ENCODE measurements around the gene PDLIM7.

PDLIM7 gene

DNA sequence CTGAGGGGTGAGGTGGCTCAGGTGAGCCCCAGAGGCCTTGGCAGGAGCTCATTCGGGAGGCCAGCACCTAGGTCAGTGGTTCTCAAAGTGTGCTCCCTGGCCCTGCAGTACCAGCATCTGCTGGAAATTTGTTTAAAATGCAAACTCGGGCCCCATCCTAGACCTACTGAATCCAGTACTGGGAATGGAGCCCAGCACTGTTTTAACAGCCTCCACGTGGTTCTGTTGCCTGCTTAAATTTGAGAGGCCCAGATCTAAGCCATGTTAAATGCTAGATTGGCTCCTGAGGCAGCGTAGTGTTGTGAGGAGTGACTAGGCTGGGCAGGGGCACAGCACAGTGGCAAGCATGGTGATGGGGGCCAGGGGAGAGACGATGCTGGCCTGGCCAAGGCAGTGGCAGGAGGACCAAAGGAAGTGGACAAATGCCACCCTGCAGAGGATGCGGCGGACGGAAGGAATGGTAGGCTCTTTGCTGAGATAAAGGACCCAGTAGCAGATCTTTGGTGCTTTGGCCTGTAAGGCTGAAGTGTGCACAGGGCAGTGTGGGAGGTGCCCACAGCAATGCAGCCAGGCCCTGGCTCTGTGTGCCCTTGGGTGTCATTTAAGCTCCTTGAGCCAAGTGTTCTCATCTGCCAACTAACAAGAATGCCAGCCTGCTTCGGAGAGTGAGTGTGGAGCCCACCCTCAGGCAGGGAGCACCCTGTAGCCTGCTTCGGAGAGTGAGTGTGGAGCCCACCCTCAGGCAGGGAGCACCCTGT is 46.6 kb downstream of the PDLIM7 start:
- no peak for DNase-seq (ENCODE audit: low read depth in 2 of 2)
- TF ChIP-seq, protein P1, sequence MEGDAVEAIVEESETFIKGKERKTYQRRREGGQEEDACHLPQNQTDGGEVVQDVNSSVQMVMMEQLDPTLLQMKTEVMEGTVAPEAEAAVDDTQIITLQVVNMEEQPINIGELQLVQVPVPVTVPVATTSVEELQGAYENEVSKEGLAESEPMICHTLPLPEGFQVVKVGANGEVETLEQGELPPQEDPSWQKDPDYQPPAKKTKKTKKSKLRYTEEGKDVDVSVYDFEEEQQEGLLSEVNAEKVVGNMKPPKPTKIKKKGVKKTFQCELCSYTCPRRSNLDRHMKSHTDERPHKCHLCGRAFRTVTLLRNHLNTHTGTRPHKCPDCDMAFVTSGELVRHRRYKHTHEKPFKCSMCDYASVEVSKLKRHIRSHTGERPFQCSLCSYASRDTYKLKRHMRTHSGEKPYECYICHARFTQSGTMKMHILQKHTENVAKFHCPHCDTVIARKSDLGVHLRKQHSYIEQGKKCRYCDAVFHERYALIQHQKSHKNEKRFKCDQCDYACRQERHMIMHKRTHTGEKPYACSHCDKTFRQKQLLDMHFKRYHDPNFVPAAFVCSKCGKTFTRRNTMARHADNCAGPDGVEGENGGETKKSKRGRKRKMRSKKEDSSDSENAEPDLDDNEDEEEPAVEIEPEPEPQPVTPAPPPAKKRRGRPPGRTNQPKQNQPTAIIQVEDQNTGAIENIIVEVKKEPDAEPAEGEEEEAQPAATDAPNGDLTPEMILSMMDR (IDR thresholded peaks at IDR 0.05; ENCODE audit: low read depth, low read length), result no peak

DNA sequence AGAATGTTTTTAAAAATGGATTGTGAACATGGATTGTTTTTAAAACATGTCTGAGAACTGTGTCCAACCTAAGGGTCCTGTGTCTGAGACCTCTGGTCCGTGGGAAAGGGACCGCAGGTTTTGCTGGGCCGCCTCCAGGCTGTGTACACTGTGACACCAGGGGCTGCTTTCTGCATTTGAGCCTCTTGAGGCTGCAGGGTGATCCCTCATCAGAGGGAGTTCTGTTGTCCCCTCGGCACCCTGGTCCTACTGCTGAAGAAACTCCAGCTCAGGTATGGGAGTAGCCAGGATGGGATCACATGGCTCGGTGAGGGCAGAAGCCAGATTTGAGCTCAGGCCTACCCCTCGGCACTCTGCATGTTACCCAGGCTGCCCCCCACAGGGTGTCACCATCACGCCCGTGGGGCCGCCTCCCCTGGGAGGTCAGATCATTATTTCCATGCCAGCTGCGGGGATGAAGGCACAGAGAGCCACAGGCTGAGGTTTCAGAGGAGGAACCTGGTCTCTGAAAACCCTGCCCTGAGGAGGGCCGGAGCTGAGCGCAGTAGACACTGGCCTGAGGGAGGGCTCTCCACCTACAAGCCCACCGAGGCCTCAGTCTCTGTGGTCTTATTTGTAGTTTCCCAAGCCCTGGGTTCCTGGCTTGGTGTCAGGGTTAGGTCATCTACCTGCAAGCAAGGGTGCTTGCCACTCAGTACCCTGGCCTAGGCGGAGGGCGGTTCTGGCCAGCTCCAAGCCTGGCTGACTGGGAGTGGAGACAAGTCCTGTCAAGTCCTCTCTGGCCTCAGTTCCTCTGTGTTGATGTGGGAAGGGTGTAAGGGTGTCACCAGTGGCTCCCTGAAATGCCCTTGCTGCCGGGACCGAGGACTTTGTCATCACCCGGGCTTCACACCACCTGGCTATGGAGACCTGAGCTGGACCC is 48.0 kb downstream of the PDLIM7 start:
- no peak for DNase-seq (ENCODE audit: low read depth in 2 of 2)
- TF ChIP-seq, protein P1 (IDR thresholded peaks at IDR 0.05; ENCODE audit: low read depth, low read length), result no peak
- H3K4me3 ChIP-seq (replicated peaks in 1 of 2; ENCODE audit: low read depth in 2 of 2, low read length in 2 of 2), result no peak overlapping the region

More for the DNA sequence above, 46.6 kb downstream of the PDLIM7 start:
- H3K4me3 ChIP-seq (replicated peaks in 1 of 2; ENCODE audit: low read depth in 2 of 2, low read length in 2 of 2), result no peak overlapping the region

DNA sequence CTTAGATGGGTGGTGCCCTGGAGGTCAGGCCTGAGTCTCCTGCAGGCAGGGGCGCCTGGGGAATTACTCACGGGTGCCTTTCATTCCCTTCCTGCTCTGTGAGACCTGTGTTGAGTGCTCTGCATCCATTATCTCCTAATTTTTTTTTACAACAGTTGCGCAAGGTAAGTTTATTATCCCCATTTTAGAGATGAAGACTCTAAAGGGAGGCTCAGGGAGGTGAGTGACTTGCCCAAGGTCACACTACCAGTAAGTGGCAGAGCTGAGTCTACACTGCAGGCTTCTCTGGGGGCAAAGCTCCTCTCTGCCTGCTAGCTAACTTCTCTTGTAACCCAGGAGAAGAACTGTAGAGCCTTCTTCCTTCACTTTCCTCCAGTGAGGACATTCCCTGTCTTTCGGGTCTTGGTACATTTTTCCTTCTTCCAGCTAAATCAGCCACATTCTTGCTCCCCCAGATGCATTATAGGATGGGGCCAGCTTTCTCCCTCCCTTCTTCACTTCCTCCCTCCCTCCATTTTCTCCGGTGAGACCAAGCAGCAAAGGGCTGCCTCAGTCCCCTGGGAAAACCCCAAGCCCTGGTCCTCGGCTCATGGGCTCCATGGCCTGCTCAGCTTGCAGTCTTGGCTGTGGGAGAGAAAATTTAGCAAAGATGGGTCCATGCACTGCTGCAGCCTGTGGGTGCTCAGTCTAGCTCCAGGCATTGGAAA is 49.0 kb downstream of the PDLIM7 start:
- no peak overlapping the region for H3K4me3 ChIP-seq (replicated peaks in 1 of 2; ENCODE audit: low read depth in 2 of 2, low read length in 2 of 2)
- no peak for DNase-seq (ENCODE audit: low read depth in 2 of 2)
- TF ChIP-seq, protein P1 (IDR thresholded peaks at IDR 0.05; ENCODE audit: low read depth, low read length), result no peak

DNA sequence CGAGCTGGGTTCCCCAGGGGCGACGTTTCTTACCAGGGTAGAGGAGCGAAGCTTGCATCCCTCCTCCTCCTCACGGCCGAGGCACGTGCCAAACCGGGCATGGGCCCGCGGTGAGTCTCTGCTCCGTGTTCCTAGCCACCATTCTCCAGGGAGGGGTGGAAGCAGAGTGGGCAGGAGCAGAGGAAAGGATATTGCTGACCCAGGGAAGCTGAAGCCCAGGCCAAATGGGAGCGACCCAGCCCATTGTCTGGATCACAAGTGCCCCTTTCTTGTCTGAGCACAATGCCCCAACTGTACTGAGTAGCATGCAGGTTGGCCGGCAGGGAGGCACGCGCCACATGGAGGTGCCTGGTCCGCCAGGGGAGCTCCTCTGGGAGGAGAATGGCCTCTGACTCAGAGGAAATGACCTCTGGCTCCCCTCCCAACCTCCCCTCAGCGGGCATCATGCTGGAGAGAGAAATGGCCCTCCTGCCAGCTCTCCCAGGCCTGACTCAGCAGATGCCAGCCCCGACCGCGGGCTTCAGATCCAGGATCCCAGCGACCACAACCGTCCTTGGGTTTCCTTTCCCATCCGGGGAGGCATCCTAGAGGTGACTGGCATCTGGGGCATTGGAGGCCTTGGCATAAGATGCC is 49.7 kb downstream of the PDLIM7 start:
- DNase-seq (ENCODE audit: low read depth in 2 of 2), result peak; percentile 72 to 83
- H3K4me3 ChIP-seq (replicated peaks in 1 of 2; ENCODE audit: low read depth in 2 of 2, low read length in 2 of 2), result peak overlapping the region; percentile 40 to 64
- TF ChIP-seq, protein P1 (IDR thresholded peaks at IDR 0.05; ENCODE audit: low read depth, low read length), result no peak

DNA sequence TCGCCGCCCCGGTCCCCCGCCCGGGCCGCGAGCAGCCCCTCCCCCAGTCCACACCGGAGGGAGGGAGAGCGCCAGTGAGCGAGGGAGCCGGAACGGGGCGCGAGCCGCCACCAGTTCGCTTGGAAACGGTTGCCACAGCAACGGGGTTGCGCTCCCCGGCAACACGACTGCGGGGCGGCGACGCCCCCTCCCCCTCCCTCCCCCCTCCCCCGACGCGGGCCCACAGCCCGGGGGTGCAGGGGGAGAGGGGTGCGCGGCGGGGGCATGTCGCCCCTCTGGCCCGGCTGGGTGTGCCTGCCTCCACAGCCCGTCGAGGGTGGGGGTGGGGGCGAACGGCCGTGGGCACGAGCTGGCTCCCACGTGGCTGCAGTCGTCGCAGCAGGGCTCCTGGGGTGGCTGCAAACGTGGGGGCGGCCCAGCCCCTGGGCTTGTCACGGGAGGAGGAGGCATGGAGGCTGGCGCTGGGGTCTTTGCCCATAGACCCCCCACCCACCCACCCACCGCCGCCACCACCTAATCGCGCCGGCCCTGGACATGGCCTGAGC is 50.3 kb downstream of the PDLIM7 start:
- DNase-seq (ENCODE audit: low read depth in 2 of 2), result peak; percentile 18 to 50
- H3K4me3 ChIP-seq (replicated peaks in 1 of 2; ENCODE audit: low read depth in 2 of 2, low read length in 2 of 2), result peak overlapping the region; percentile 40 to 64
- TF ChIP-seq, protein P1 (IDR thresholded peaks at IDR 0.05; ENCODE audit: low read depth, low read length), result no peak
